HepG2 (cell line): ENCODE results near the gene PODXL2. TPM values are rescaled to one million over a fixed set of nuclear protein-coding genes. Genes with fewer than 3 reads are reported as not detected.

Experiments used
- ATF7-NPFF ChIP-seq: sonication (generic); formaldehyde crosslinking; IDR thresholded peaks from 2 replicates; pipeline ENCODE4 v1.8.1; 2023; ENCODE audit warnings: mild to moderate bottlenecking, low read depth, missing genetic modification reagents, moderate library complexity
- CTCF ChIP-seq: sonication (generic); formaldehyde crosslinking; IDR thresholded peaks from 2 replicates; pipeline ENCODE4 v1.5.0; 2020; ENCODE audit warnings: mild to moderate bottlenecking, missing genetic modification reagents, moderate library complexity
- E2F2 ChIP-seq: sonication (generic); formaldehyde crosslinking; IDR thresholded peaks from 2 replicates; pipeline ENCODE4 v1.4.0; 2020; ENCODE audit warnings: missing genetic modification reagents, borderline replicate concordance
- FOSL2 ChIP-seq: sonication (generic); formaldehyde crosslinking; IDR thresholded peaks from 2 replicates; pipeline ENCODE4 v1.4.0; 2020; ENCODE audit warnings: missing genetic modification reagents
- GLI4 ChIP-seq: sonication (generic); formaldehyde crosslinking; IDR thresholded peaks from 2 replicates; pipeline ENCODE4 v1.5.1; 2020; ENCODE audit warnings: missing genetic modification reagents, mild to moderate bottlenecking, moderate library complexity, borderline replicate concordance
- GMEB2 ChIP-seq: IDR thresholded peaks from 2 replicates; pipeline ENCODE4 v1.6.1; 2016; ENCODE audit warnings: missing biosample characterization, missing genetic modification reagents, low read depth
- HHEX ChIP-seq: IDR thresholded peaks from 2 replicates; pipeline ENCODE4 v1.6.1; 2016; ENCODE audit warnings: control low read depth
- KIAA2018 ChIP-seq: sonication (generic); formaldehyde crosslinking; IDR thresholded peaks from 2 replicates; pipeline ENCODE4 v1.5.0; 2020; ENCODE audit warnings: mild to moderate bottlenecking, missing genetic modification reagents, borderline replicate concordance
- NCOA1 ChIP-seq: sonication (generic); formaldehyde crosslinking; IDR thresholded peaks from 2 replicates; pipeline ENCODE4 v1.9.0; 2021; ENCODE audit warnings: missing genetic modification reagents
- PBX2 ChIP-seq: IDR thresholded peaks from 2 replicates; pipeline ENCODE4 v1.6.1; 2016; ENCODE audit warnings: control low read depth
- PCBP1 ChIP-seq: fragments of 200-400 bp; formaldehyde crosslinking; IDR thresholded peaks from 2 replicates; pipeline ENCODE4 v1.6.1; 2017; ENCODE audit warnings: mild to moderate bottlenecking, low read depth, low read length, borderline replicate concordance
- SRSF1 ChIP-seq: fragments of 200-400 bp; formaldehyde crosslinking; optimal IDR thresholded peaks from 2 replicates; pipeline ENCODE3; 2017; ENCODE audit warnings: mild to moderate bottlenecking, low read depth, low read length, moderate library complexity
- ZNF232 ChIP-seq: sonication (generic); formaldehyde crosslinking; IDR thresholded peaks from 2 replicates; pipeline ENCODE4 v1.4.0; 2020; ENCODE audit warnings: missing genetic modification reagents, borderline replicate concordance
- ZNF879 ChIP-seq: sonication (generic); formaldehyde crosslinking; IDR thresholded peaks from 2 replicates; pipeline ENCODE4 v1.8.1; 2023; ENCODE audit warnings: missing genetic modification reagents
- polyA plus RNA-seq, 8 experiments: library from polyadenylated mRNA; depleted of rRNA in 3 of 8; stranded (reverse) in 7 of 8; unstranded in 1 of 8; fragments of >200 nt; fragmentation: Illumina TruSeq in 4 of 8; extraction: Trizol in 4 of 8; gene quantifications; 2 replicates each; pipeline versions ENCODE4 v1.2.1 to v1.2.3, GENCODE V29; 2011 to 2016; ENCODE audit warnings: low read depth in 4 of 8, missing spikeins in 1 of 8, mixed read lengths in 1 of 8; ENCODE audit not compliant: insufficient read depth in 1 of 8
- total RNA-seq, 5 experiments: library from RNA; depleted of rRNA; stranded (reverse); fragments of >200 nt; fragmentation: Illumina TruSeq; extraction: Trizol; gene quantifications; 2 replicates each; pipeline ENCODE4 v1.2.3, GENCODE V29; 2016; ENCODE audit warnings: low read depth in 1 of 5

The PODXL2 gene
- total and polyA plus RNA-seq, 2 of the 13 experiments (the other 11 are each of a cell fraction or from before 2014, with no cell fraction given), result 20.4 to 25.1 TPM

- TF ChIP-seq KIAA2018 (no peak), GLI4 (CRISPR knock-in tag) (no peak), PBX2 (CRISPR knock-in tag) (no peak), FOSL2 (CRISPR knock-in tag) (no peak), PCBP1 (no peak), HHEX (CRISPR knock-in tag) (no peak), GMEB2 (CRISPR knock-in tag) (0 out of 2 replicates have a peak, but pooled peaks have one; percentile 12), E2F2 (no peak), NCOA1 (CRISPR knock-in tag) (no peak), SRSF1 (no peak), ZNF879 (CRISPR knock-in tag) (no peak), ATF7-NPFF (CRISPR knock-in tag) (peak; percentile 66), ZNF232 (0 out of 2 replicates have a peak, but pooled peaks have one; percentile 49), CTCF (CRISPR knock-in tag) (peak; percentile 65)
Observed at GRCh38 chr3:127590593-127591465, 38.2 kb upstream of the PODXL2 start, which contains the start of gene TPRA1 (continued).
